Testis (tissue), 3 donors: Measurements from ENCODE around the gene ENDOV. TPM values are rescaled to one million over a fixed set of nuclear protein-coding genes. Genes with fewer than 3 reads are reported as not detected.

Source experiments
- DNase-seq: peaks from one replicate; pipeline ENCODE4 v3.0.0-alpha.2; 2019
- H3K27ac ChIP-seq, 2 donors: fragments of 200-600 bp; sonication (generic); one replicate each; pipeline ENCODE4 v1.5.1; 2019
- H3K27me3 ChIP-seq: fragments of 200-600 bp; sonication (generic); one replicate; pipeline ENCODE4 v1.5.1; 2019
- H3K36me3 ChIP-seq: fragments of 200-600 bp; sonication (generic); one replicate; pipeline ENCODE4 v1.5.1; 2017; ENCODE audit warnings: low read depth; ENCODE audit errors: missing control alignments
- H3K4me1 ChIP-seq: fragments of 200-600 bp; sonication (generic); one replicate; pipeline ENCODE4 v1.5.1; 2019
- H3K4me3 ChIP-seq, 2 donors: fragments of 200-600 bp; sonication (generic); one replicate each; pipeline ENCODE4 v1.5.1; 2017 to 2019
- H3K9me3 ChIP-seq: fragments of 200-600 bp; sonication (generic); one replicate; pipeline ENCODE4 v1.5.1; 2017
- CTCF ChIP-seq, 3 experiments: fragments of 450-650 bp in 2 of 3; fragments of 200-600 bp in 1 of 3; sonication (generic) in 1 of 3; IDR thresholded peaks; one replicate each; pipeline ENCODE4 v1.5.1; 2016 to 2019; ENCODE audit warnings: antibody characterized with exemption in 3 of 3, mild to moderate bottlenecking in 2 of 3, moderate library complexity in 1 of 3
- POLR2A ChIP-seq: fragments of 450-650 bp; IDR thresholded peaks from one replicate; pipeline ENCODE4 v1.6.1; 2017; ENCODE audit warnings: antibody characterized with exemption, mild to moderate bottlenecking, moderate library complexity
- WGBS, 2 donors: methylation state at CpG; one replicate each; pipeline ENCODE4 v1.1.5; 2018; 5-methylcytosine and 5-hydroxymethylcytosine counted together
- intact Hi-C: fragments of 100-400 bp; cut with DNase I; formaldehyde crosslinking; loops from one replicate; pipeline ENCODE4 v1.15.1; 2023; ENCODE audit warnings: low total_unique reads
- polyA plus RNA-seq: library from polyadenylated mRNA; stranded (reverse); fragments of 350-450 nt; fragmentation: Illumina TruSeq; extraction: RNeasy Lipid Tissue Mini Kit (QIAGEN cat#74804); gene quantifications from one replicate; pipeline ENCODE4 v1.2.3, GENCODE V29; 2014; ENCODE audit warnings: low read depth, low replicate concordance; ENCODE audit not compliant: insufficient read depth
- total RNA-seq, 2 donors: library from RNA; depleted of rRNA; stranded (reverse); fragments of >200 nt; gene quantifications; one replicate each; pipeline ENCODE4 v1.2.3, GENCODE V29; 2016

ENDOV gene
- total and polyA plus RNA-seq, 3 donors from 2014 or later, result 41.4 to 63.9 (median 55.2) TPM

GRCh38 chr17:80475910-80476876 is 61.2 kb downstream of the ENDOV start, which contains the start of gene NPTX1:
Gene NPTX1, minus strand, starts transcription at chr17:80476607. Its CDS starts 161 bp downstream, at chr17:80476446.
- Histone ChIP-seq H3K9me3 (no peaks in the 10 kb centered on the region), H3K4me1 (peaks cover 32% of the 10 kb centered on the region), H3K27ac (no peak within 1 kb of the TSS), H3K27me3 (no peaks in the 10 kb centered on the region), H3K36me3 (no peaks in the 10 kb centered on the region), H3K4me3 (peak within 1 kb of the TSS in 1 of 2 donors; percentile 56)
- intact Hi-C loops, result loop anchor here (10.0 kb wide), 1 partner anchor 99 kb away; no protein-coding TSS in a partner anchor
- TF ChIP-seq POLR2A, result no peak
- TF ChIP-seq CTCF (IDR thresholded peaks at IDR 0.05), result no peak
- no peak for DNase-seq
- 1% methylated on average over 55 of the region's 136 CpGs; no CpG with 5 or more reads in 1 of the 2 donors for WGBS, 2 donors

GRCh38 chr17:80476877-80477646 is 62.1 kb downstream of the ENDOV start:
- Histone ChIP-seq H3K4me1 (peaks cover 39% of the 10 kb centered on the region), H3K27ac (no peak overlapping the region), H3K4me3 (peak overlapping the region in 1 of 2 donors; percentile 56), H3K27me3 (no peaks in the 10 kb centered on the region), H3K36me3 (no peaks in the 10 kb centered on the region), H3K9me3 (no peaks in the 10 kb centered on the region)
- DNase-seq, result no peak
- WGBS, 2 donors, result 1% methylated on average over 54 of the region's 84 CpGs; no CpG with 5 or more reads in 1 of the 2 donors
- intact Hi-C loops, result loop anchor here (10.0 kb wide), 1 partner anchor 98 kb away; no protein-coding TSS in a partner anchor
- no peak for TF ChIP-seq CTCF (IDR thresholded peaks at IDR 0.05)
- TF ChIP-seq POLR2A, result no peak

GRCh38 chr17:80477647-80478478 is 62.9 kb downstream of the ENDOV start:
- Histone ChIP-seq H3K4me1 (peaks cover 39% of the 10 kb centered on the region), H3K27me3 (no peaks in the 10 kb centered on the region)
- peak; percentile 66 for DNase-seq

More at GRCh38 chr17:80477647-80478478, 62.9 kb downstream of the ENDOV start:
- intact Hi-C loops, result loop anchor here (10.0 kb wide), 1 partner anchor 97 kb away; no protein-coding TSS in a partner anchor
- Histone ChIP-seq H3K36me3 (no peaks in the 10 kb centered on the region), H3K9me3 (no peaks in the 10 kb centered on the region), H3K4me3 (peak overlapping the region in 1 of 2 donors; percentile 56), H3K27ac (no peak overlapping the region)
- 1 to 4% methylated on average over 8 to 71 of the region's 103 CpGs for WGBS, 2 donors
- peak; percentile 34 to 50 (median 42) for TF ChIP-seq CTCF (IDR thresholded peaks at IDR 0.05)
- TF ChIP-seq POLR2A, result no peak
